NCI-H2107 treated with DMSO at 0.1 percent for 48 hours (cell line): Measurements from ENCODE around the gene MGAT2.
"Not testable (repeated sequence)": the region's sequence is repeated elsewhere in the genome, so short reads cannot be mapped to it uniquely, and the experiment has no call there.

Experiments
- DNase-seq: peaks from one replicate; lab custom pipeline; 2025; ENCODE audit not compliant: unreplicated experiment; lab: John Stamatoyannopoulos, UW

The MGAT2 gene

GRCh38 chr14:49612251-49612650 is 8.3 kb upstream of the MGAT2 start:
- no peak for DNase-seq

GRCh38 chr14:49612671-49613070 is 7.9 kb upstream of the MGAT2 start:
- DNase-seq: no peak

- no peak for DNase-seq
Measured at GRCh38 chr14:49614196-49614595, 6.4 kb upstream of the MGAT2 start.

GRCh38 chr14:49615776-49616175 is 4.8 kb upstream of the MGAT2 start:
- DNase-seq: no peak

- no peak for DNase-seq
Measured at GRCh38 chr14:49617852-49618519, 2.6 kb upstream of the MGAT2 start.

GRCh38 chr14:49619273-49619672 is 1.3 kb upstream of the MGAT2 start:
- not testable (repeated sequence) for DNase-seq

GRCh38 chr14:49619730-49620129 is 869 bp upstream of the MGAT2 start:
- DNase-seq: no peak

- DNase-seq: no peak
Measured at GRCh38 chr14:49621114-49621881, 699 bp downstream of the MGAT2 start.

GRCh38 chr14:49622022-49622607 is 1.5 kb downstream of the MGAT2 start:
- peak; percentile 30 for DNase-seq

- DNase-seq: no peak
Measured at GRCh38 chr14:49623387-49623786, 2.8 kb downstream of the MGAT2 start.

GRCh38 chr14:49623941-49624839 is 3.6 kb downstream of the MGAT2 start:
- no peak for DNase-seq

GRCh38 chr14:49633640-49634546 is 13.3 kb downstream of the MGAT2 start:
- DNase-seq: peak; percentile 92

- peak; percentile 84 for DNase-seq
Measured at GRCh38 chr14:49634547-49635334, 14.1 kb downstream of the MGAT2 start, which contains the start of gene DNAAF2. TSS of gene DNAAF2 (minus strand) at chr14:49635244. CDS start at chr14:49635149, 95 bp downstream.

- no peak for DNase-seq
Measured at GRCh38 chr14:49636866-49637265, 16.3 kb downstream of the MGAT2 start.

- DNase-seq: no peak
Measured at GRCh38 chr14:49637534-49638078, 17.0 kb downstream of the MGAT2 start.

- DNase-seq: no peak
Measured at GRCh38 chr14:49640540-49641417, 20.2 kb downstream of the MGAT2 start.

- no peak for DNase-seq
Measured at GRCh38 chr14:49641697-49642129, 21.1 kb downstream of the MGAT2 start.

- no peak for DNase-seq
Measured at GRCh38 chr14:49642163-49642562, 21.6 kb downstream of the MGAT2 start.
